Loucy (cell line): ENCODE data around the gene WDR49.

ENCODE experiments used
- EZH2phosphoT487 ChIP-seq: fragments of 200-600 bp; IDR thresholded peaks from 2 replicates; pipeline ENCODE4 v1.6.1; 2018; ENCODE audit warnings: antibody characterized with exemption, mild to moderate bottlenecking, moderate library complexity, borderline replicate concordance
- TF ChIP-seq, protein P1 (sequence below): fragments of 200-600 bp; sonication (generic); conservative IDR thresholded peaks from 2 replicates; pipeline ENCODE4 v1.5.1; 2014; ENCODE audit warnings: mild to moderate bottlenecking, antibody characterized with exemption, low read length

DNA sequence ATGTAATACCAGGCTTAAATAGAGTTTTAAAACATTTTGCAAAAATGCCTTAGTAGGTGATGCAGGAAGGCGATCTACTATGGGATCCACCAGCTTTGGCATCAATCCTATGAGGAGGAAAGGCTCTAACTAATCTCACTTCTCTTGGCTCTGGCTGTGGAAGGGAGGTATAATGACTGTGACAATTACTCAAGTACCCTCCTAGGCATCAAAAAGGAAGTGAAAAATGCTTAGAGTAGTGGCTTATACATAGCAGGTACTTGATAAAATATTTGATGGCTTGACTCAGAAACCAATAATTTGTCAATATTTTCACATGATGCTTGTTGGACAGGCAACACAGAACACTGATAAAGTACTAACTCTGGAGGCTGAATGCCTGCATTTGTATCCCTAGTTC, 145.8 kb downstream of the WDR49 start:
- TF ChIP-seq, protein P1, sequence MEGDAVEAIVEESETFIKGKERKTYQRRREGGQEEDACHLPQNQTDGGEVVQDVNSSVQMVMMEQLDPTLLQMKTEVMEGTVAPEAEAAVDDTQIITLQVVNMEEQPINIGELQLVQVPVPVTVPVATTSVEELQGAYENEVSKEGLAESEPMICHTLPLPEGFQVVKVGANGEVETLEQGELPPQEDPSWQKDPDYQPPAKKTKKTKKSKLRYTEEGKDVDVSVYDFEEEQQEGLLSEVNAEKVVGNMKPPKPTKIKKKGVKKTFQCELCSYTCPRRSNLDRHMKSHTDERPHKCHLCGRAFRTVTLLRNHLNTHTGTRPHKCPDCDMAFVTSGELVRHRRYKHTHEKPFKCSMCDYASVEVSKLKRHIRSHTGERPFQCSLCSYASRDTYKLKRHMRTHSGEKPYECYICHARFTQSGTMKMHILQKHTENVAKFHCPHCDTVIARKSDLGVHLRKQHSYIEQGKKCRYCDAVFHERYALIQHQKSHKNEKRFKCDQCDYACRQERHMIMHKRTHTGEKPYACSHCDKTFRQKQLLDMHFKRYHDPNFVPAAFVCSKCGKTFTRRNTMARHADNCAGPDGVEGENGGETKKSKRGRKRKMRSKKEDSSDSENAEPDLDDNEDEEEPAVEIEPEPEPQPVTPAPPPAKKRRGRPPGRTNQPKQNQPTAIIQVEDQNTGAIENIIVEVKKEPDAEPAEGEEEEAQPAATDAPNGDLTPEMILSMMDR = no peak
- no peak for TF ChIP-seq EZH2phosphoT487
